T-cell (primary cell): ENCODE results near the gene RAB12. TPM values are rescaled to one million over a fixed set of nuclear protein-coding genes. Genes with fewer than 3 reads are reported as not detected.
"Not testable (repeated sequence)": the region's sequence is repeated elsewhere in the genome, so short reads cannot be mapped to it uniquely, and the experiment has no call there.

ENCODE experiments used
- ATAC-seq, 4 experiments: fragments of 200-7000 bp in 3 of 4; fragments of 150-1000 bp in 1 of 4; cut with Tn5 transposase; replicated peaks in 1 of 4; 1 replicate in 3 of 4; 2 replicates in 1 of 4; pipeline ENCODE4 v1.10.0; 2021; ENCODE audit warnings: moderate library complexity in 3 of 4, mild to moderate bottlenecking in 2 of 4, moderate number of reproducible peaks in 1 of 4
- CTCF ChIA-PET, 2 donors: fragments of 300-600 bp; sonication (Branson Sonifier 250); formaldehyde crosslinking; loops; one replicate each; lab custom pipeline; 2022; ENCODE audit warnings: antibody characterized with exemption in 2 of 2; lab: Charles Lee
- POLR2A ChIA-PET, 2 donors: fragments of 300-600 bp; sonication (Branson Sonifier 250); formaldehyde crosslinking; loops; one replicate each; lab custom pipeline; 2022; ENCODE audit warnings: antibody characterized with exemption in 2 of 2; lab: Charles Lee
- DNase-seq, 35 experiments: peaks; one replicate each; pipeline versions ENCODE4 v3.0.0 to v3.0.0-alpha.2; 2013 to 2023
- H3K27ac ChIP-seq: one replicate; pipeline ENCODE4 v1.5.1; 2013; ENCODE audit warnings: low read length
- H3K27me3 ChIP-seq, 2 experiments: replicated peaks in 1 of 2; 1 replicate in 1 of 2; 2 replicates in 1 of 2; pipeline versions ENCODE4 v1.6.1 to v1.7.0; 2013; ENCODE audit warnings: low read length in 1 of 2, mixed read lengths in 1 of 2; ENCODE audit not compliant: control insufficient read depth in 2 of 2, insufficient read depth in 2 of 2; ENCODE audit errors: extremely low read depth in 1 of 2
- H3K36me3 ChIP-seq, 2 donors: 1 replicate in 1 of 2; 2 replicates in 1 of 2; pipeline versions ENCODE4 v1.6.1 to v1.7.0; 2013; ENCODE audit warnings: low read length in 1 of 2; ENCODE audit not compliant: control insufficient read depth in 2 of 2, insufficient read depth in 1 of 2; ENCODE audit errors: extremely low read depth in 1 of 2
- H3K4me1 ChIP-seq, 2 experiments: 1 replicate in 1 of 2; 2 replicates in 1 of 2; pipeline versions ENCODE4 v1.6.1 to v1.7.0; 2013; ENCODE audit warnings: low read length in 2 of 2, mixed read lengths in 1 of 2; ENCODE audit not compliant: insufficient read depth in 2 of 2, control insufficient read depth in 1 of 2; ENCODE audit errors: extremely low read depth in 1 of 2
- H3K4me3 ChIP-seq, 2 donors: 1 replicate in 1 of 2; 2 replicates in 1 of 2; pipeline versions ENCODE4 v1.5.1 to v1.7.0; 2013; ENCODE audit warnings: mild to moderate bottlenecking in 2 of 2, low read length in 1 of 2, moderate library complexity in 1 of 2; ENCODE audit not compliant: control insufficient read depth in 1 of 2; ENCODE audit errors: extremely low read depth in 1 of 2
- H3K9me3 ChIP-seq: 2 replicates; pipeline ENCODE4 v1.7.0; 2013
- H3K27ac Mint-ChIP-seq, 2 donors: one replicate each; pipeline ENCODE4 v1.8.0; 2020 to 2021; ENCODE audit warnings: mild to moderate bottlenecking in 2 of 2, mixed read lengths in 2 of 2
- H3K27me3 Mint-ChIP-seq, 2 donors: one replicate each; pipeline ENCODE4 v1.8.0; 2021 to 2022; ENCODE audit warnings: mixed read lengths in 2 of 2
- H3K36me3 Mint-ChIP-seq: one replicate; pipeline ENCODE4 v1.8.0; 2021; ENCODE audit warnings: mixed read lengths
- H3K4me1 Mint-ChIP-seq, 3 donors: one replicate each; pipeline ENCODE4 v1.8.0; 2020 to 2022; ENCODE audit warnings: mixed read lengths in 3 of 3, mild to moderate bottlenecking in 1 of 3
- H3K4me3 Mint-ChIP-seq, 3 donors: one replicate each; pipeline ENCODE4 v1.8.0; 2020 to 2022; ENCODE audit warnings: mild to moderate bottlenecking in 3 of 3, mixed read lengths in 3 of 3, moderate library complexity in 3 of 3
- H3K9me3 Mint-ChIP-seq, 3 donors: one replicate each; pipeline ENCODE4 v1.8.0; 2020 to 2022; ENCODE audit warnings: mixed read lengths in 3 of 3
- WGBS: methylation state at CpG from one replicate; pipeline ENCODE4 v1.1.5; 2013; ENCODE audit warnings: missing lambda C conversion rate; ENCODE audit not compliant: insufficient coverage; 5-methylcytosine and 5-hydroxymethylcytosine counted together
- total RNA-seq, 35 experiments: library from RNA in 6 of 35; stranded (reverse) in 6 of 35; fragments of 120-200 nt in 1 of 35; gene quantifications; one replicate each; pipeline versions ENCODE4 v1.2.1 to v1.2.4 and lab custom pipeline; 2013 to 2026

Gene RAB12
- total RNA-seq, 5 donors from 2014 or later (not counting 1 experiment from before 2014, with no cell fraction given) = 15.8 to 21.4 (median 17.5) TPM

GRCh38 chr18:8619041-8619440 is 9.8 kb downstream of the RAB12 start:
- Mint-ChIP-seq H3K9me3 (peaks cover 4 to 17% (median 7%) of the 10 kb centered on the region in 3 donors), H3K27ac (no peak overlapping the region), H3K27me3 (no peaks in the 10 kb centered on the region), H3K4me1 (peaks cover 83 to 88% (median 85%) of the 10 kb centered on the region in 3 donors), H3K4me3 (no peak overlapping the region), H3K36me3 (peaks cover 41% of the 10 kb centered on the region)
- 92% methylated on average over 4 of the region's 5 CpGs for WGBS
- no peaks in the 10 kb centered on the region for H3K27me3 ChIP-seq
- CTCF ChIA-PET = no interaction called here
- DNase-seq = no peak
- H3K4me3 ChIP-seq = no peak overlapping the region
- H3K27ac ChIP-seq = no peak overlapping the region
- H3K36me3 ChIP-seq = peaks cover 0 to 5% of the 10 kb centered on the region in 2 donors
- peaks cover 0 to 21% of the 10 kb centered on the region in 2 experiments for H3K4me1 ChIP-seq
- no peak for ATAC-seq
- no peaks in the 10 kb centered on the region for H3K9me3 ChIP-seq
- POLR2A ChIA-PET = no interaction called here

- Mint-ChIP-seq H3K27me3 (no peaks in the 10 kb centered on the region), H3K27ac (no peak overlapping the region), H3K36me3 (peaks cover 45% of the 10 kb centered on the region), H3K9me3 (peaks cover 4 to 17% (median 7%) of the 10 kb centered on the region in 3 donors), H3K4me3 (no peak overlapping the region), H3K4me1 (peaks cover 78 to 86% (median 81%) of the 10 kb centered on the region in 3 donors)
- Histone ChIP-seq H3K27me3 (no peaks in the 10 kb centered on the region), H3K36me3 (peaks cover 0 to 8% of the 10 kb centered on the region in 2 donors), H3K9me3 (no peaks in the 10 kb centered on the region), H3K4me1 (peaks cover 0 to 17% of the 10 kb centered on the region in 2 experiments), H3K27ac (no peak overlapping the region), H3K4me3 (no peak overlapping the region)
- ATAC-seq (no peak), DNase-seq (no peak)
- ChIA-PET POLR2A (no interaction called here), CTCF (no interaction called here)
- WGBS = 87% methylated on average over 2 of the region's 6 CpGs
These were observed 10.8 kb downstream of the RAB12 start for GRCh38 chr18:8619835-8620577.

GRCh38 chr18:8620845-8621244 is 11.6 kb downstream of the RAB12 start:
- Histone ChIP-seq H3K27me3 (no peaks in the 10 kb centered on the region), H3K4me1 (peaks cover 0 to 17% of the 10 kb centered on the region in 2 experiments), H3K4me3 (no peak overlapping the region), H3K27ac (no peak overlapping the region), H3K36me3 (peaks cover 0 to 15% of the 10 kb centered on the region in 2 donors), H3K9me3 (no peaks in the 10 kb centered on the region)
- WGBS = 40% methylated on average over 1 of the region's 3 CpGs
- ATAC-seq (no peak), DNase-seq (no peak)
- Mint-ChIP-seq H3K36me3 (peaks cover 52% of the 10 kb centered on the region), H3K4me3 (no peak overlapping the region), H3K4me1 (peaks cover 72 to 83% (median 73%) of the 10 kb centered on the region in 3 donors), H3K27me3 (no peaks in the 10 kb centered on the region), H3K27ac (no peak overlapping the region), H3K9me3 (peaks cover 4 to 17% (median 7%) of the 10 kb centered on the region in 3 donors)
- POLR2A ChIA-PET = no interaction called here
- CTCF ChIA-PET = no interaction called here

GRCh38 chr18:8622625-8623024 is 13.4 kb downstream of the RAB12 start:
- H3K4me1 ChIP-seq = peaks cover 0 to 17% of the 10 kb centered on the region in 2 experiments
- WGBS = no CpG with 5 or more reads among the region's 10 CpGs
- H3K36me3 ChIP-seq = peaks cover 0 to 23% of the 10 kb centered on the region in 2 donors
- CTCF ChIA-PET = interaction anchor here (1.3 to 1.7 kb wide), 2 partner anchors 14 to 18 kb away, joined by 4 read pairs; partner anchors contain the start of gene RAB12 (in 1 of the 2)
- DNase-seq, H3K4me3 ChIP-seq, H3K27ac ChIP-seq, ATAC-seq, H3K27me3 Mint-ChIP-seq, H3K27ac Mint-ChIP-seq, H3K27me3 ChIP-seq, H3K9me3 ChIP-seq, POLR2A ChIA-PET, H3K4me3 Mint-ChIP-seq: not testable (repeated sequence)
- H3K9me3 Mint-ChIP-seq = peaks cover 4 to 17% (median 7%) of the 10 kb centered on the region in 3 donors
- H3K4me1 Mint-ChIP-seq = peaks cover 65 to 71% (median 69%) of the 10 kb centered on the region in 3 donors
- H3K36me3 Mint-ChIP-seq = peaks cover 58% of the 10 kb centered on the region

GRCh38 chr18:8623549-8624106 is 14.4 kb downstream of the RAB12 start:
- H3K9me3 Mint-ChIP-seq = peaks cover 4 to 17% (median 7%) of the 10 kb centered on the region in 3 donors
- peaks cover 60 to 66% (median 65%) of the 10 kb centered on the region in 3 donors for H3K4me1 Mint-ChIP-seq
- WGBS = 69% methylated on average over 2 of the region's 4 CpGs
- Histone ChIP-seq H3K27ac (no peak overlapping the region), H3K4me3 (no peak overlapping the region), H3K9me3 (no peaks in the 10 kb centered on the region), H3K4me1 (peaks cover 0 to 17% of the 10 kb centered on the region in 2 experiments), H3K27me3 (no peaks in the 10 kb centered on the region), H3K36me3 (peaks cover 0 to 23% of the 10 kb centered on the region in 2 donors)
- peak overlapping the region in 1 of 3 donors; percentile 22 for H3K4me3 Mint-ChIP-seq
- peaks cover 57% of the 10 kb centered on the region for H3K36me3 Mint-ChIP-seq
- no peaks in the 10 kb centered on the region for H3K27me3 Mint-ChIP-seq
- peak in 1 of 4 experiments; percentile 18 for ATAC-seq
- ChIA-PET CTCF (interaction anchor here (1.3 to 1.7 kb wide), 2 partner anchors 15 to 19 kb away, joined by 4 read pairs; partner anchors contain the start of gene RAB12 (in 1 of the 2)), POLR2A (interaction anchor here in 1 of 2 donors (0.6 kb wide), 1 partner anchor 570 kb away, joined by 3 read pairs; no protein-coding TSS in a partner anchor)
- no peak for DNase-seq
- peak overlapping the region; percentile 54 to 63 for H3K27ac Mint-ChIP-seq

- no peaks in the 10 kb centered on the region for H3K9me3 ChIP-seq
- peaks cover 45 to 54% (median 53%) of the 10 kb centered on the region in 3 donors for H3K4me1 Mint-ChIP-seq
- H3K27me3 ChIP-seq = no peaks in the 10 kb centered on the region
- H3K4me3 ChIP-seq = no peak overlapping the region
- H3K4me1 ChIP-seq = peaks cover 0 to 13% of the 10 kb centered on the region in 2 experiments
- H3K27ac Mint-ChIP-seq = peak overlapping the region in 1 of 2 donors; percentile 19
- no peak overlapping the region for H3K27ac ChIP-seq
- H3K27me3 Mint-ChIP-seq = no peaks in the 10 kb centered on the region
- no peak overlapping the region for H3K4me3 Mint-ChIP-seq
- 100% methylated on average over 6 of the region's 13 CpGs for WGBS
- CTCF ChIA-PET = interaction anchor here in 1 of 2 donors (0.5 kb wide), 1 partner anchor 24 kb away, joined by 3 read pairs; no protein-coding TSS in a partner anchor
- POLR2A ChIA-PET = no interaction called here
- peaks cover 4 to 16% (median 5%) of the 10 kb centered on the region in 3 donors for H3K9me3 Mint-ChIP-seq
- ATAC-seq (no peak), DNase-seq (no peak)
- H3K36me3 ChIP-seq = peaks cover 0 to 34% of the 10 kb centered on the region in 2 donors
- peaks cover 58% of the 10 kb centered on the region for H3K36me3 Mint-ChIP-seq
These were observed 16.3 kb downstream of the RAB12 start for GRCh38 chr18:8625461-8626092.
